Midbrain (tissue), 1 donor: ENCODE measurements around the gene ATP10B.

Source experiments
- DNase-seq: peaks from one replicate; lab custom pipeline; 2025; lab: John Stamatoyannopoulos, UW

Gene ATP10B

DNA sequence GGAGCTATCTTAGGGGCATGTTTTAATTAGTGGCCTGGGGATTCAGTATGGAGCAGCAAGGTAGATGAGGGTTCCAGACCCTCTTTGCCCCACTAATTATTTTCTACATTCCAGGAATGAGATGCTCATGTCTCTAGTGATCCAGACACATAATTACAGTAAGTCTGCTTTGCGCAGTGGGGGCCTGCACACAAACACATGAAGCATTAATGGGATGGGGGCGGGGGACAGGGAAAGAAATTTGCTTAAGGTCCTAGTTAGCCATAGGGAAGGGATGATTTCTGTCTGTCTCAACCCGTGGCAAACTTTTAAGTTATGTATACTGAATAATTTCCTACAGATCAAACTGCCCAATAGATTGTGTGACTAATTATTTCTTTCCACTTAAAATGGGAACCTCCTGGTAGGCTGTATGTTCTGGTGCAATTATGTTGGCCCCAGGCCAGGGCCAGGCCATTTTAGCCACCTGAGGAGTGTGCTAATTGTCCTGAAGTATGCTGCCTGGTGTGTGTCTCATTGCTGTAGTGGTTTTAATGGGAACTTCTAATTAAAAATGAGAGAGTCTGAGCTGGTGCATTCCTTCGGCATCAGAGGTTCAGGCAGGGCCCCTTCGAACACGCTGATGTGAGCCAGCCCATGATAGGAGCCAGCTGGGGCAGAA is 295.9 kb downstream of the ATP10B start:
- DNase-seq = no peak

DNA sequence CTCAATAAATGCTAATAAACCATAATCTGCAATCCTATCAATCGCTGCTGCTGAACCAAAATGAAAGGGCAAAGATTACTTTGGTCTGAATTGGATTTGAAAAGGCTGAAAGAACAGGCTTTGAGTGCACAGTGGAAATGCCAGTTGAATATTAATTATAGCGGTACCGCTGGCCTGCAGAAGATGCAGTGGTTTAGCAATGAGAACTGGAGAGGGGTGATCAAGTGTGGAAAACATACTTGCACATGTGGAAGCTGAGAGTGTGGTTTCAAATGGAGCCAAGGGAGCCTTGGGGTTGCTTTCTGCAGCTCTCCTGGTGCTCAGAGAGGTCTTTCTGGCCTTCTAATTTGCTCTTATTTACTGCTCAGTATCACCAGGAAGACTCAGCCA is 296.4 kb downstream of the ATP10B start:
- no peak for DNase-seq

DNA sequence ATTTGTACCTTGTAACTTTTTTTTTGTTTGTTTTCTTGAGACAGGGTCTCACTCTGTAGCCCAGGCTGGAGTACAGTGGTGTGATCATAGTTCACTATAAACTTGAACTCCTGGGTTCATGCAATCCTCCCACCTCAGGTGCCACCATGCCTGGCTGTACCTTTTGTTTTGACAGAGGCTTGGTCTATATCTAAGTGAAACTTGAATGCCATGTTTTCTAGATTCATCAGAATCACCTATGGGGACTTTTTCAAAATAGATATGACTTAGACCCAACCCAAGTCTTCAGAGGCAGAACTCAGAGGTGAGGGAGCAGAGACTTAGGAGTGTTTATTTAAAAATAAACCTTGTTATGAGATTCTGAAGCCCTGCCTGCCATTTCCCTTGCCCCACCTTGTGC is 301.9 kb downstream of the ATP10B start:
- DNase-seq = no peak

DNA sequence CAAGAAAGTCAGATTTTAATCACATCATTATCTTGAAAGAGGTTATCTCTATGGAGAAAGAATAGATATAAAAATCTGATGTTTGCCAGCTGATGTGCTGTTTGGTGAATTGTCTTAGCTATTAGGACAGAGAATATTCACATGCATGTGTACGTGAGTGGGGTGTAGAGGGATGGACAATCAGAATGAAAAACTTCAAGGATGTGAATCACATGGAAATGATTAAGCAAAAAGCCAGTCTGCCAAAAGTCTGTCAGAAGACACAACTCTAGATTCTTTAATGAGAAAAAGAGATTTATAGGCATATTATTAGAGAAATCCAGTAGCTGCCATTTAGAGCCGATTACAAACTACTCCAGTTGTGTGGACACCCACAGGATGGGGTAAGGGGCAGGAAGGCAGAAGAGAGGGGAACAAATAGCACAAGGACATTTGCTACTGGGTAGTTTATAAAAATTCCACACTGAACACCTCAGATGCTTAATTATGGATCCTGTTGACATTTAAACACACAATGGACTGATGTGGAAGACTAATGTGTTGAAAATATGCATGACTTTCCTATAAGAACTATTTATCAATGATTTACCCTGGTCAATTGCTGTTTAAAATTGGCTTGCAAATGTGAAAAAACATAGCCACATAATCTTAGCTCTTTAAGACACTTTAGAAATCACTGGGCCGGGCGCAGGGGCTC is 302.9 kb downstream of the ATP10B start:
- no peak for DNase-seq

DNA sequence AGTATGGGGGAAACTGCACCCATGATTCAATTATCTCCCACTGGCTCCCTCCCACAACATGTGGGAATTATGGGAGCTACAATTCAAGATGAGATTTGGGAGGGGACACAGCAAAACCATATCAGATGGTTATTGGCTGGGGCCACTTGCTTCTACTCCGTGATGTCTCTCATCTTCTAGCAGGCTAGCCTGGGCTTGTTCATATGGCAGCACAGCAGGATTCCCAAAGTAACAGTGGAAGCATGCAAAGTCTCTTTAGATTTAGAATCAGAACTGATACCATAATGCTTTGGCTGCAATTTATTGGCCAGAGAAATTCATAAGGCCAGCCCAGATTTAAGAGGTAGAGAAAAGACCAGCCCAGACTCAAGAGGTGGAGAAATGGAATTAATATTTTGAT is 304.1 kb downstream of the ATP10B start:
- DNase-seq = no peak

DNA sequence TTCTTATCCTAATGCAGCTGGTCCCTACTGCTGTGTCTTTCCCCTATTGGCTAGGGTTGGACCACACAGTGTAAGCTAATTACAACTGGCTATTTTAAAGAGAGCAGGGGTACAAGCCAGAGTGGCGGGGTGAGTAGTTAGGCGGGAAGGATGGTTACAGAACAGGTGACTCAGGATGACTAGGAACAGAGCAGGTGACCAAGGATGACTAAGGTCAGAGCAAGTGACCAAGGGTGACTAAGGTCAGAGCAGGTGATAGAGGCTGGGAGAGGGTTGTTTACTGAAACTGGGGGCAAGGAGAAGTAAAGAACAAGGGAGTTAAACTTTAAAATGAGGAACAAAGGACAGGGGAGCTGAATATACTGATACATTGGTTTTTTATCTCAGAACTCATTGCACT is 304.9 kb downstream of the ATP10B start:
- no peak for DNase-seq

DNA sequence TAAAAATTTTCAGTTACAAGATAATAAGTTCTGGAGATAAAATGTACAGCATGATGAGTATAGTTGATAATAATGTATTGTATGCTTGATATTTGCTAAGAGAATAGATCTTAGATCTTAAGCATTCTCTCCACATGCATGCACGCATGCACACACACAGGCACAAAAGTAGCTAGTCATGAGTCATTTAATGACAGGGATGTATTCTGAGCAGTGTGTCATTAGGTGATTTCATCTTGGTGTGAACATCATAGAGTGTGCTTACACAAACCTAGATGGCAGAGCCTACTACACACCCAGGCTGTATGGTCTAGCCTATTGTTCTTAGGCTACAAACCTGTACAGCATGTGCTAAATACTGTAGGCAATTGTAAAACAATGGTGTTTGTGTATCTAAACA is 306.2 kb downstream of the ATP10B start:
- DNase-seq = no peak

DNA sequence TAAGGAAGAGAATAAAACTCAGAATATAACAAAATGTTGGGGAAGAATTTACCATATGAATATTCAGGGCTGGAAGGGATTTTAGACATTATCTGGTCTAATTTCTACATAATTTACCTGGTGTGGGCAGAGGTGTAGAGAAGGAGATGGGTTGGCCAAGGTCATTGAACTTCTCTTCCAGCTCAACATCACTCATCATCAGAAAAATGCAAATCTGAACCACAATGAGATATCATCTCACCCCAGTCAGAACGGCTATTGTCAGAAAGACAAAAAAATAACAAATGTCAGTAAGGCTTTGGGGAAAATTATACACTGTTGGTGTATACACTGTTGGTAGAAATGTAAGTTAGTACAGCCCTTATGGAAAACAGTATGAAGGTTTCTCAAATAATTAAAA is 308.6 kb downstream of the ATP10B start:
- DNase-seq = no peak

DNA sequence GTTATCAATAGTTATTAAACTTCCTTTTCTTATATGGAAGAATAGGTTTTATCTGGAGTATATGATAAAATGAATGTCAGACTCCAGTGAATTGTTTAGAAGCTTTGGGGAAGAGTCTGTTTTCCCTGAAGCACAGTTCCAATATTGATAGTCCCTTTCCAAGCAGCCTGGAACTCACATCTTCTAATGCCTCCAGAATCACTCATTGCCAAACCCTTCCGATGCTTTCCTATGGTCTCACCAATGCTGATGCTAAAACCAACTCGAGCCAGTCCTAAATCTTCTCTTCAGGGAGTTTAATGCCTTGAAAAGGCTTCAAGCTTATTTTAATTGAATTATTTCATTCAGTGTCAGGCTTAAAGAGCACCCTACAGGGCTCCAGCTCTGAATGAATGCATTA is 309.2 kb downstream of the ATP10B start:
- no peak for DNase-seq

DNA sequence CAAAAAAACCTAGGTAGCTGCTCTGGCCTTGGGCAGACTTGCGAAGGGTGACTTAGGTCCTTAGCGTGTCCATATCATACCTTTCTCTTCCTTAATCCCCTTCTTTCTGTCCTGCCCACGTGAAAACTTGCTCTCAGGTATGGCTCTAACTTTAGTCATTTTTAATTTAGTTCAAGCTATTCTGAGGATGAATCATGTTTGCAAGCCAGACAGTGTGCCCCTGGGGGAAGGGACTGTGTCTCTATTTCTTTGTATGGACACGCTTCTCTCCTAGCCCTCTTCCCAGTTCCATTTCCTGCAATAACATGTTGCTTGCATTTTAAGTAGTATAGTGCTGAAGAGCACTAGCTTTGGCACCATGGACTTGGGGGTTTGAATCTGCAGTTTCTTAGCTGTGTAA is 309.7 kb downstream of the ATP10B start:
- DNase-seq = no peak

DNA sequence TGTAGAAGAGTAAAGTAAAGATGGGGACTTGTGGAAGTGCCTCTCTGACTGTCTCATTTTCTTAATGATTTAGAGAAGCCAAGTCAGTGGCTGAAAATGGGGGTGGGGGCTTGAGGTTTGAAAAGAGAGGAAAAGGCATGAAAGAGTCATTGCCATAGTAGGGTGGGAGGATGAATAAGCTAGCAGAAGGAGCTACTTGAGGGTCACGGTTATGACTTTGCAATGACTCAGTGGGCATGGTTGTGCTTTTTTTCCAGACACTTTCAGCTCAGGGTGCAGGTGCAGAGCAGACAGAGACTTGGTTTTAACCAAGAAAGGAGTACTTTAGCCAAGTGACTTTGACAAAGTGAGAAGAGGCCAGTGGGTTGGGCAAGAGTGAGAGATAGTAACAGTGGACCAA is 312.6 kb downstream of the ATP10B start:
- no peak for DNase-seq

DNA sequence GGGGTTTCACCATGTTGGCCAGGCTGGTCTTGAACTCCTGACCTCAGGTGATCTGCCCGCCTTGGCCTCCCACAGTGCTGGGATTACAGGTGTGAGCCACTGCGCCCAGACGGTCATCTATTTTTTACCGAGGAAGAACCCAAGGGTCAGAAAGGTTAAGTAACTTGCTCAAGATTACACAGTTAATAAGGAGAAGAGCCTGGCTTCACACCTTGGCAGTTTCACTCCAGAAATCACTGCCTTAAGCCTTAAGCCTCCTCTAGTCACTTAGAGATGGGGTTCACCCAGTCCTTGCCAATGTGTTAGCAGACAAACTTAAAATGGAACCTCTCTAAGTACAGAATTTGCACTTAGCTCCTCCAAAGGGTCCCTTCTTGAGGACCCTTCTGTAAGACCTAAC is 314.1 kb downstream of the ATP10B start:
- DNase-seq = no peak

DNA sequence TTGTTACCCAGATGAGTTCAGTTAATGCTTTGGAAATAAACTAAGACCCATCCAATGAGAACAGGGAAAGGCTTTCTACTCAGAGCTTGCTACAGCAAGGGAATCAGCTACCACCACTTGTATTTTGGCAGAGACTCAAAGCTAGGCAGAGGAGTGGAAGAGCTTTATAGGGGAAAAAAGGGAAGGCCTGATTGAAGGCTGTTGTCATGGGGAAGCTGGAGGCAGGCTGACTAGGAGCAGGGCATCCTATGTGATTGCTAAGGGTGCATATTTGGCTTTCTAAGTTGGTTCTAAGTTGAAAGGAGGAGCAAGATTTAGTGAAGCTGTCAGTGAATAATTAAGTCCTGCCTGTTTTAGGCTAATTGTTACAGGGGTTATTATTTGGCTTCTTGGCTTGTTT is 314.9 kb downstream of the ATP10B start:
- no peak for DNase-seq

DNA sequence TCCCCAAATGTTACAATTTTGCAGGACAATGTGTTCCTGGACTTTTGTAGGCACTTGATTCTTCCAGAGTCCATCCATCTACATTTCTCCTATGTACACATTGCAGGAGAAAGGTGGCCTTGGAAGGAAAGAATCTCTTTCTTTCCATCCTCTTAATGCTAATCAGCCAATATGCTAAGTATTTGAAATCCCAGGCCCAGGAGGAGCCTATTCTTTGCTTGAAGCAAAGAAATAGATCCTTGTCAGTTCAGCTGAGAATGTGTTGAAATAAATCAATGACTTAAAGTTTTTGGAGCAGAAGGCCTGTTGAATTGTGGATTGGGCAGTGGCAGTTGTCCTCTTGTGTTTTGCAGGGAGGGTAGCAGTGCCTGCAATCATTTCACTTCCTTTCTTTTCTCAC is 317.1 kb downstream of the ATP10B start:
- no peak for DNase-seq

DNA sequence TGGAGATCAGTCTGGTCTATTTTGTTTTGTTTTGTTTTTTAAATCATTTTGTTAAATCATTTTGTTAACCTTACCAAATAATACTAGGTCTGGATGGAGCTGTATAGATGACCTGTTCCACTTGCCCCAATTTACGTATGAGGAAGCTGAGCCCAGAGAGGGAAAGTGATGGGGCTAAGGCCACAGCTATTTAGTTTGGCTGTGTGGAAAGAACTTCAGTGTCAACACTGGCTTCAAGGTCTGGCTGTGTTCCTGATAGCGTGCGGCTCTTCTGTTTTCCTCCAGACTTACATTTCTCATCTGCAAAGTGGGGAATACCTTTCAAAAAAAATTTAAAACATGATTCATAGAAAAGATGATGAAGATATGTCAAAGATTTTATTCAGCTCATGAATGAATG is 317.9 kb downstream of the ATP10B start:
- no peak for DNase-seq

DNA sequence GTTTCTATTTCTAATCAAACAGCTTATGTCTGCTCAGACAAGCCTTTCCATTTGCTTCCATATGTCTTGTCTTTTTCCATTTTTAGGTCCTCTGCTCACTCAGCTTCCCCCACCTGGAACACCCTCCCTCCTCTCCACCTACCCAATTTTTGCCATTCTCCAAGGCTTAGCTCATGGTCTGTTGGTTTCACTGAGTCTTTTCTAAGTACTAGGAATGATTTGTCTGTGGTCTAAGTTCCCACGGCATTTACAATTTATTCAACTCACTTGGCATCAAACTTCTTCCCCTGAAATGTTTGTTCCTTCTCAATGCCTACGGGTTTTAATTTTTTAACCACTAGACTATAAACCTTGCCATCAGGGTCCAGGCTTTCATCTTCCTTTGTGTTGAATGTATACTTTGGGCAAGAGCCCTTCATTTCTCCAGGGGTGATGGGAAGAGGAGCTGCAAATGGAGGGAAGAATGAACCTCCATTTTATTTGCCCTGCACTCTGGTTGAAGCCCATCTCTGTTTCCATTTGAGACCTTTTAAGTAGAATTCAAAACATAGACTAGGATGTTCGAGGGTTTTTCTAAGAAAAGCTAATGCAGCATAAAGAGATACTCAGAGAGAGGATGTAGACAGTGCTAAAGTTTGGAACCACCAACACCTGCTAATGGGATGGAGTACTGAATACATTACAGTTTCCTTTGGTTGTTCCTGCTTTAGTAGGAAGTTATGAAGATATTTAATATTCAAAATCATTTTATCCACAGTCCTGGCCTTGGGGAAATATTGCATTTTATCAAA is 326.3 kb downstream of the ATP10B start:
- DNase-seq = no peak

DNA sequence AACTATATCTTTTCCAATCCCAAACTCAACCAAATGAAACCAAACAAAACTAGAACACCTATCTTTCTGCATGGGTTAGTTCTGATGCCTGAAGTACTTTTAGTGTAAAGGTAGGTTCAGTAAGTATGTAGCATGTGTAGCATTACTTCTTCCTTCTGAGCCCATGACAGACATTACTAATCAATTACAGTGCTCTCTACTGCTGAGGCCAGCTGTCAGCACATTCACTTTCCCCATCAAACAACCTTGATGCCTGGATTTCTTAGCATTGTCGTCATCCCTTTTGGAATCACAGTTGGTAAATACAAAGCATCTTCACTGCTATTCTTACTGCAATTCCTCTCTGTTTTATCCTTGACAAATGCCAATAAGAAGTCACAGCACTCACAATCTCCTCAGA is 327.2 kb downstream of the ATP10B start:
- no peak for DNase-seq

DNA sequence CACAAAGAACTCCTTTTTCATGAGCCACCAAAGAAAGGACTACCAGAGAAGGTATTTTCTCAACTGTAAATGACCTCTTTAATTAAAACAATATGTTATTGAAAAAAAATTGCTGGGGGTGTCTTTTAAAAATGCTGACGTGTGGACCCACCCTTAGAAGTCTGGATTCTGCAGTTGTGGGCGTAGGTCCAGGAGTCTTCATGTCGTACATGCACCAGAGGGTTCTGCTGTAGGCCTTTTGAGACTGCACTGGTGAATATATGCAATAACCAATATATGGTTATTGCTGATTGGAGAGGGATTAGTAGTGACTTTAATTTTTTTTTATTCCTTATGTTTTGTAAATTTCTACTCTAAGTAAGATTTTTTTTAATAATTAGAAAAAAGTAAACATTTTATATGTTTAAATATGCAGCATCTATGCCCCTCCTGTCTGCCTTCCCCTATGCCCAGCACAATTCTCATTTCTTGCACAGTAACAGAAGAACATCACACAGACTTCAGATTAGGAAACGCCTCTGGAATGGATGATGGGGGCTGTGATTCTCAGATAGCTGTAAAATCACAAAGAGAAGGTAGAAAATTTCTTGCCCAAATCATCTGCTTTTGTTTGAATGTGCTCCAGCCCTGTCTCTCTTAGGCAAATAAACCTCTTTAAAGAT is 328.4 kb downstream of the ATP10B start:
- DNase-seq = no peak

DNA sequence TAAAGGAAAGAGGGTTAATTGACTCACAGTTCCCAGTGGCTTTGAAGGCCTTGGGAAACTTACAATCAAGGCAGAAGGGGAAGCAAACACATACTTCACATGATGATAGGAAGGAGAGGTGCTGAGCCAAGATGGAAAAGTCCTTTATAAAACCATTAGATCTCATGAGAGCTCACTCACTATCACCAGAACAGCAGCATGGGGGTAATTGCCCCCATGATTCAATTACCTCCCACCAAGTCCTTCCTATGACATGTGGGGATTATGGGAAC is 330.7 kb downstream of the ATP10B start:
- no peak for DNase-seq

DNA sequence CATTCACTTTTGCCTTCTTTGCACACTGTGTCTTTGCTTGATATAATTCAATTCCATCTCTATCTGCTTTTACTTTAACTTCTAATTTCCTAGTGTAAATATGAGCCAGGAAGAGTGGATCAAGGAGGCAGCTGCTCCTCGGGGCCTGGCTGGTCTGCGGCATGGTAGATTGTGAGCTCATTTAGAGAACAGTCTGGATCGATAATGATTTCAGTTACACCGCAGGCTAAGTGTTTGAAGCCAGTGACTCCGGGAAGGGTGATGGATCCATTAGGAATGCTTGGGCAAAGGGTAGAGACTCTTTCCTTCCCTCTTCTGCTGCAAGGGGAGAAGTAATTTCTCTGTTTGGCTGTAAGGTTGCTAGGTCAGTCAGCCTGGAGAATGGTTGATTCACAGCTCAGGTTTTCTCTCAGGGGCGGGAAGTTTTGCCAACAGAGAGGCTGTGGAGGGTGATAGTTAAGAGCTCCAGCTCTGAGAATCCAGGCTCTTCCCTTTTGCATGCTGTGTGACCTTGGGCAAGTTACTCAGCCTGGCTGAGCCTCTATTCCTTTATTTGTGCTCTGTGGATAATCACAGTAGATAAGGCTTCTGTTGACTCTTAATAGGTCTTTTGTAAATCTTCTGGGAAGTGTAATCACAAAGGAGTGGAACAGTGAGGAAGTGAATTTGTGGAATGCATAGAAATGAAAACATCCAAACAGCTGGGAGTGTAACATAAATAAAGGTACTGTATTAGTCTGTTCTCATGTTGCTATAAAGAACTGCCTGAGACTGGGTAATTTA is 331.2 kb downstream of the ATP10B start:
- no peak for DNase-seq

DNA sequence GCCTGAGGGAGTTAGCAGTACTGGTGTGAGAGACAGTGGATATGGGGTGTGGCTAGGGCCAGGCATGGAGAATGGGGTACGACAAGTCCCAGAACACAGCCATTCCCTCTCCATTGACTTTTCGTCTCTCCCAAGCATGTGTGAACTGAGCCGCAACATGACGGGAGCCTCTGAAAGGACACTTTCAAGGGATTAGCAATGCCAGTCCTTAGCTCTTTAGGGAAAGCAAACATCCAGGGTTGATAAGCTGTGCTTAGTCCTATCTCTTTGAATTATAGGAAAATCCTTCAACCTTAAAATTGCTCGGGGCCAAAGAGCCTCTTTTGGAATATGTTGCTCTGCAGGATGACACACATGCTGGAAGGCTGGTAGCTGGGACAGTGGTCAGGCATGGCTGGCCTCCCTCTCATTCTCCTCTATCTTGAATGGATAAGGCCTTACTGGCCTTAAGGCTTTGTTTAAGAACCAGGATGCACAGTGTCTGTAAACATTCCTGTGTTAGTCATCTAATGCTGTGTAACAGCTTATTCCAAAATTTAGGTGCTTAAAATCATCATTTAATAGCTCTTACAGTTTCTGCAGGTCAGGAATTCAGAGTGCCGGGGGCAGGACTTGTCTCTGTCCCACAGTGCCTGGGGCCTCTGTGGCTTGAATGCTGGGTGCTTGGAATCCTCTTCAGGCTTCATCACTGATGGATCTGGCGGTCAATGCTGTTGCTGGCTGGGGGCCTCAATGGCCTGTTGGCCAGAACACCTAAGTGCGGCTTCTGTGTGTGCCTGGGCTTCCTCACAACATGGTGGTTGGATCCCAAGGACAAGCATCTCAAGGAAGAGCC is 335.1 kb downstream of the ATP10B start:
- no peak for DNase-seq
